GM13977 (cell line): ENCODE measurements around the gene CERS3.

Source experiments
- DNase-seq: peaks from one replicate; pipeline ENCODE4 v3.0.0; 2012; ENCODE audit warnings: low spot score
- CTCF ChIP-seq: IDR thresholded peaks from 2 replicates; pipeline ENCODE4 v1.5.1; 2012; ENCODE audit warnings: mild to moderate bottlenecking, control low read depth; ENCODE audit not compliant: insufficient read depth; ENCODE audit errors: extremely low read depth, missing control alignments
- in situ Hi-C: fragments of 300-500 bp; cut with MboI; formaldehyde crosslinking; loops from one replicate; pipeline ENCODE4 v1.12.0; 2022; ENCODE audit warnings: low sequenced_read_pairs, low pct_unique_long_range_greater_than_20kb, mixed read lengths, inconsistent platforms; ENCODE audit not compliant: unreplicated experiment

The CERS3 gene

GRCh38 chr15:100533886-100534285 is 5.1 kb upstream of the CERS3 start:
- no peak for TF ChIP-seq CTCF
- in situ Hi-C loops = no loop called here
- DNase-seq = no peak

GRCh38 chr15:100531823-100532327 is 3.1 kb upstream of the CERS3 start:
- no peak for DNase-seq
- in situ Hi-C loops = no loop called here
- TF ChIP-seq CTCF = no peak

- in situ Hi-C loops = no loop called here
- DNase-seq = no peak
- no peak for TF ChIP-seq CTCF
Measured at GRCh38 chr15:100531204-100531603, 2.5 kb upstream of the CERS3 start.

GRCh38 chr15:100529556-100529955 is 806 bp upstream of the CERS3 start:
- no peak for TF ChIP-seq CTCF
- no peak for DNase-seq
- in situ Hi-C loops = no loop called here

GRCh38 chr15:100526027-100526481 is 2.7 kb downstream of the CERS3 start:
- no peak for DNase-seq
- TF ChIP-seq CTCF = no peak
- in situ Hi-C loops = no loop called here

GRCh38 chr15:100525436-100525835 is 3.3 kb downstream of the CERS3 start:
- no peak for DNase-seq
- in situ Hi-C loops = no loop called here
- no peak for TF ChIP-seq CTCF

- in situ Hi-C loops = no loop called here
- TF ChIP-seq CTCF = no peak
- DNase-seq = no peak
Measured at GRCh38 chr15:100524326-100524725, 4.4 kb downstream of the CERS3 start.
